Measurements from ENCODE around the gene ACSF3.

The ACSF3 gene

GRCh38 chr16:89194340-89195311 is 101.0 kb downstream of the ACSF3 start:
- DNase-seq, result no peak

- DNase-seq, result no peak
Observed at GRCh38 chr16:89195521-89196171, 102.0 kb downstream of the ACSF3 start.

- no peak for DNase-seq
Observed at GRCh38 chr16:89197033-89197632, 103.5 kb downstream of the ACSF3 start.

GRCh38 chr16:89197633-89198416 is 104.2 kb downstream of the ACSF3 start:
- no peak for DNase-seq

GRCh38 chr16:89198417-89199240 is 105.0 kb downstream of the ACSF3 start:
- DNase-seq, result no peak

GRCh38 chr16:89199241-89200123 is 105.8 kb downstream of the ACSF3 start:
- no peak for DNase-seq

- no peak for DNase-seq
Observed at GRCh38 chr16:89200124-89200849, 106.6 kb downstream of the ACSF3 start, which contains the start of gene SLC22A31. SLC22A31 (minus strand) TSS chr16:89200537; CDS start chr16:89200501, 36 bp downstream.

GRCh38 chr16:89200850-89201411 is 107.3 kb downstream of the ACSF3 start:
- no peak for DNase-seq

- peak; percentile 85 for DNase-seq
Observed at GRCh38 chr16:89201439-89202377, 108.1 kb downstream of the ACSF3 start.

- DNase-seq, result no peak
Observed at GRCh38 chr16:89202422-89203215, 109.0 kb downstream of the ACSF3 start.
